Spleen (tissue), 7 donors: ENCODE data around the gene PROX1.

ENCODE experiments used
- CTCF ChIP-seq, 11 experiments: fragments of 200-600 bp in 7 of 11; fragments of 450-650 bp in 4 of 11; sonication (generic) in 4 of 11; IDR thresholded peaks in 8 of 11; conservative IDR thresholded peaks in 3 of 11; 1 replicate in 7 of 11; 2 replicates in 4 of 11; pipeline versions ENCODE4 v1.4.0 to v1.8.0; 2016 to 2021; ENCODE audit warnings: antibody characterized with exemption in 11 of 11, inconsistent platforms in 4 of 11, mild to moderate bottlenecking in 1 of 11
- POLR2A ChIP-seq, 3 donors: fragments of 450-650 bp; IDR thresholded peaks; one replicate each; pipeline ENCODE4 v1.5.1; 2017; ENCODE audit warnings: antibody characterized with exemption in 3 of 3, mild to moderate bottlenecking in 1 of 3
- POLR2AphosphoS5 ChIP-seq, 3 donors: sonication (generic); formaldehyde crosslinking; IDR thresholded peaks; one replicate each; pipeline ENCODE4 v1.5.1; 2017; ENCODE audit warnings: antibody characterized with exemption in 3 of 3
- donor health status: DM: no; HTN: no; CAD: no; lungs with moderate emphysema.
- donor health status: DM: no; HTN: no; CAD: no.
- donor health status: DM: no; HTN: no; CAD: no.

GRCh38 chr1:214058076-214058475 is 70.3 kb downstream of the PROX1 start:
- TF ChIP-seq POLR2A (IDR thresholded peaks at IDR 0.05) = no peak
- no peak for TF ChIP-seq CTCF (IDR thresholded peaks at IDR 0.05 in 8 of 11, conservative IDR thresholded peaks at IDR 0.05 in 3 of 11)
- TF ChIP-seq POLR2AphosphoS5 (IDR thresholded peaks at IDR 0.05) = no peak
